ENCODE measurements around the gene CYTH4. TPM values are rescaled to one million over a fixed set of nuclear protein-coding genes. Genes with fewer than 3 reads are reported as not detected.
"Not testable (repeated sequence)": the region's sequence is repeated elsewhere in the genome, so short reads cannot be mapped to it uniquely, and the experiment has no call there.

CYTH4 gene
- total RNA-seq, 4 donors from 2014 or later = 1.4 to 13.1 (median 3.0) TPM

DNA sequence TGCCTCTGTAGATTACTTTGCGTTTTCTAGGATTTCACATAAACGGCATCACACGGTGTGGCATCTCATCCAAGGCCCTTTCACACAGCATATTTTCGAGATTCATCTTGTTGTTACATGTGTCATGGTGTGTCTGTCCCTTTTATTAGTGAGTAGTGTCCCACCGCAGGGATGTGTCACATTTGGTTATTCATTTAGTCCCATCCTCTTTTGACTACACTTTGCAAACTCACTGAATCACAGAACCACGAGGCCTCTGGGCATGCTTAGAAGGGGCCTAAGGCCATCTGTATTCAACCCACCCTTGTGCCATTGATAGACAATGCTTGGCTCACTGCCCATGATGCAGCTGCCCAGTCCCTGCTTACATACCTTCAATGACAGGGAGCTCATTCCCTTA, 34.1 kb upstream of the CYTH4 start:
- no peak overlapping the region for H3K4me3 ChIP-seq (ENCODE audit: low read depth, poor library complexity, severe bottlenecking)
- 62 to 65% methylated on average over 6 of the region's 6 CpGs for WGBS, 2 donors
- intact Hi-C loops (cut with DNase I; ENCODE audit: low total_unique reads) = no loop called here
- DNase-seq (ENCODE audit: low spot score in 2 of 2) = no peak
- TF ChIP-seq, protein P1, sequence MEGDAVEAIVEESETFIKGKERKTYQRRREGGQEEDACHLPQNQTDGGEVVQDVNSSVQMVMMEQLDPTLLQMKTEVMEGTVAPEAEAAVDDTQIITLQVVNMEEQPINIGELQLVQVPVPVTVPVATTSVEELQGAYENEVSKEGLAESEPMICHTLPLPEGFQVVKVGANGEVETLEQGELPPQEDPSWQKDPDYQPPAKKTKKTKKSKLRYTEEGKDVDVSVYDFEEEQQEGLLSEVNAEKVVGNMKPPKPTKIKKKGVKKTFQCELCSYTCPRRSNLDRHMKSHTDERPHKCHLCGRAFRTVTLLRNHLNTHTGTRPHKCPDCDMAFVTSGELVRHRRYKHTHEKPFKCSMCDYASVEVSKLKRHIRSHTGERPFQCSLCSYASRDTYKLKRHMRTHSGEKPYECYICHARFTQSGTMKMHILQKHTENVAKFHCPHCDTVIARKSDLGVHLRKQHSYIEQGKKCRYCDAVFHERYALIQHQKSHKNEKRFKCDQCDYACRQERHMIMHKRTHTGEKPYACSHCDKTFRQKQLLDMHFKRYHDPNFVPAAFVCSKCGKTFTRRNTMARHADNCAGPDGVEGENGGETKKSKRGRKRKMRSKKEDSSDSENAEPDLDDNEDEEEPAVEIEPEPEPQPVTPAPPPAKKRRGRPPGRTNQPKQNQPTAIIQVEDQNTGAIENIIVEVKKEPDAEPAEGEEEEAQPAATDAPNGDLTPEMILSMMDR (IDR thresholded peaks at IDR 0.05) = no peak
- no peak for TF ChIP-seq POLR2A (IDR thresholded peaks at IDR 0.05)

DNA sequence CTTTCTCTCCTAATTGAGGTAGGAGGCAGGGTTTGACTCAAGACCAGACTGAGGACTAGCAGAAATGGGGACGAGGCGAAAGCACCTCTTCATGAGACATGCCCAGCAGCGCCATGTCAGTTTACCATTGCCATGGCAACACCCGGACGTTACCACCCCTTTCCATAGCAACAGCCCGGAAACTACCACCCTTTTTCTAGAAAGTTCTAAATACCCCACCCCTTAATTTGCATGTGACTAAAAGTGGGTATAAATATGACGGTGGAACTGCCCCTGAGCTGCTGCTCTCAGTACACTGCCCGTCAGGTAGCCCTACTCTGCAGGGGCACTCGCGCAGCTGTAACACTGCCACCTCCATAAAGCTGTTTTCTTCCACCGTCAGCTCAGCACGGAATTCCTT, 32.3 kb upstream of the CYTH4 start:
- TF ChIP-seq, protein P1 (IDR thresholded peaks at IDR 0.05) = no peak
- no peak for TF ChIP-seq POLR2A (IDR thresholded peaks at IDR 0.05)
- WGBS, 2 donors = 76% methylated on average over 12 of the region's 12 CpGs
- H3K4me3 ChIP-seq (ENCODE audit: low read depth, poor library complexity, severe bottlenecking) = no peak overlapping the region
- no peak for DNase-seq (ENCODE audit: low spot score in 2 of 2)
- intact Hi-C loops (cut with DNase I; ENCODE audit: low total_unique reads) = no loop called here

GRCh38 chr22:37251836-37252235, 30.5 kb upstream of the CYTH4 start:
- H3K4me3 ChIP-seq (ENCODE audit: low read depth, poor library complexity, severe bottlenecking); DNase-seq (ENCODE audit: low spot score in 2 of 2); intact Hi-C loops (cut with DNase I; ENCODE audit: low total_unique reads): not testable (repeated sequence)
- 76 to 78% methylated on average over 8 of the region's 8 CpGs for WGBS, 2 donors

- WGBS, 2 donors = 52 to 58% methylated on average over 7 of the region's 7 CpGs
- intact Hi-C loops (cut with DNase I; ENCODE audit: low total_unique reads) = no loop called here
- DNase-seq (ENCODE audit: low spot score in 2 of 2) = no peak
- no peak overlapping the region for H3K4me3 ChIP-seq (ENCODE audit: low read depth, poor library complexity, severe bottlenecking)
- TF ChIP-seq, protein P1 (IDR thresholded peaks at IDR 0.05) = no peak
- TF ChIP-seq POLR2A (IDR thresholded peaks at IDR 0.05) = no peak
These were observed 29.1 kb upstream of the CYTH4 start for GRCh38 chr22:37253126-37253660.

DNA sequence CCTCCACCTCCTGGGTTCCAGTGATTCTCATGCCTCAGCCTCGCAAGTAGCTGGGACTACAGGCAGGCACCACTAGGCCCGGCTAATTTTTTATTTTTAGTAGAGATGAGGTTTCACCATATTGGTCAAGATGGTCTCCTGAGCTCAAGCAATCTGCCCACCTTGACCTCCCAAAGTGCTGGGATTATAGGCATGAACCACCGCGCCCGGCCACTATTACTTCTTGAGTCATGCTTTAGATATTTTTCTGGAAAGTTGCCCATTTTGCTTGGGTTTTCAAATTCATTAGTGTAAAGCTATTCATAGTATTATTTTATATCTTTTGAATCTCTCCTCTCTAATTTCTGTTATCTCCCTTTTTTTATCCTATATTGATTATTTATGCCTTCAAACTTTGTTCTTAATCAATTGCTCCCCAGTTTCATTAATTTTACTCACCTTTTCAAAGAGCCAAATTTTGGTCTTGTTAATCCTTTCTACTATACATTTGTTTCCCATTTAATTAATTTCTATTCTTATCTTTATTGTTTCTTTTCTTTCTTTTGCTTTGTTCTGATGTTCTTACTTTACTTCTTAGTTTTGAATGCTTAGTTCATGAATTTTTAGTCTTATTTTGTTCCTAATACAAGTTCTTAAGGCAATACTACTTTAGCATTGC, 28.0 kb upstream of the CYTH4 start:
- 58% methylated on average over 5 of the region's 5 CpGs for WGBS, 2 donors
- H3K4me3 ChIP-seq (ENCODE audit: low read depth, poor library complexity, severe bottlenecking) = no peak overlapping the region
- TF ChIP-seq POLR2A (IDR thresholded peaks at IDR 0.05) = no peak
- TF ChIP-seq, protein P1 (IDR thresholded peaks at IDR 0.05) = no peak
- no peak for DNase-seq (ENCODE audit: low spot score in 2 of 2)
- intact Hi-C loops (cut with DNase I; ENCODE audit: low total_unique reads) = no loop called here

DNA sequence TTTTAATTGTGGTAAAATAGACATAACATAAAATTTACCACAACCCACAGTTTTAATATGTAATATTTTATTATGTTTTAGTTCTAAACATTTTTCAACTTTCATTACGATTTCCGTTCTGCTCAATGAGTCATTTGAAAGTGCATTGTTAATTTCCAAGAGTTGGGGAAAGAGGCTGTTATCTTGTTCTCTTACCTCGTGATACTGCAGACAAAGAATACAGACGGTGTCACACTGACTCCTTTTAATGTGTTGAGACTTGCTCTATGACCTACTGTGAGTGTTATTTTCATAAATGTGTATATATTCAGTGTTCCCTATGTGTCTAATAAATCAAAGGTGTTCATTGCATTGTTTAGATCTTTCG, 27.5 kb upstream of the CYTH4 start:
- H3K4me3 ChIP-seq (ENCODE audit: low read depth, poor library complexity, severe bottlenecking) = no peak overlapping the region
- TF ChIP-seq, protein P1 (IDR thresholded peaks at IDR 0.05) = no peak
- no peak for TF ChIP-seq POLR2A (IDR thresholded peaks at IDR 0.05)
- no peak for DNase-seq (ENCODE audit: low spot score in 2 of 2)
- intact Hi-C loops (cut with DNase I; ENCODE audit: low total_unique reads) = no loop called here
- WGBS, 2 donors = 42 to 56% methylated on average over 5 of the region's 5 CpGs

Measured in lower leg skin (tissue), 4 donors.